Esophagus squamous epithelium (tissue), 5 donors: ENCODE measurements around the gene NOTCH2NLA. TPM values are rescaled to one million over a fixed set of nuclear protein-coding genes. Genes with fewer than 3 reads are reported as not detected.
A peak's percentile ranks its signal among the peaks of the same experiment; 100 is the strongest.
"Not testable (repeated sequence)": the region's sequence is repeated elsewhere in the genome, so short reads cannot be mapped to it uniquely, and the experiment has no call there.

ENCODE experiments used
- DNase-seq: peaks from one replicate; lab custom pipeline; 2025; lab: John Stamatoyannopoulos, UW
- H3K27ac ChIP-seq, 4 donors: fragments of 200-600 bp; sonication (generic); one replicate each; pipeline ENCODE4 v1.5.1; 2016 to 2019; ENCODE audit warnings: mild to moderate bottlenecking in 1 of 4
- H3K27me3 ChIP-seq, 4 donors: fragments of 200-600 bp; sonication (generic); 1 replicate in 3 of 4; 2 replicates in 1 of 4; pipeline versions ENCODE4 v1.5.1 to v1.6.0; 2017 to 2021; ENCODE audit warnings: antibody characterized with exemption in 1 of 4
- H3K36me3 ChIP-seq, 3 donors: fragments of 200-600 bp; sonication (generic); one replicate each; pipeline ENCODE4 v1.5.1; 2016 to 2019
- H3K4me1 ChIP-seq, 3 donors: fragments of 200-600 bp; sonication (generic); one replicate each; pipeline ENCODE4 v1.5.1; 2017 to 2019
- H3K4me3 ChIP-seq, 4 donors: fragments of 200-600 bp; sonication (generic); 1 replicate in 3 of 4; 2 replicates in 1 of 4; pipeline ENCODE4 v1.5.1; 2016 to 2019; ENCODE audit warnings: mild to moderate bottlenecking in 2 of 4, moderate library complexity in 1 of 4
- H3K9me3 ChIP-seq, 3 donors: fragments of 200-600 bp; sonication (generic); one replicate each; pipeline ENCODE4 v1.5.1; 2016 to 2019
- WGBS, 2 donors: methylation state at CpG; one replicate each; pipeline ENCODE4 v1.1.5; 2018; 5-methylcytosine and 5-hydroxymethylcytosine counted together
- intact Hi-C: fragments of 100-400 bp; cut with DNase I; formaldehyde crosslinking; loops from one replicate; pipeline ENCODE4 v1.15.0; 2022
- total RNA-seq, 4 donors: library from RNA; depleted of rRNA; stranded (reverse); fragments of >200 nt; gene quantifications; one replicate each; pipeline ENCODE4 v1.1.0, GENCODE V29; 2016
- donor health status: DM: yes; HTN: yes; CAD: no.

Gene NOTCH2NLA
- total RNA-seq, 4 donors from 2014 or later = 29.3 to 70.6 (median 44.1) TPM

- H3K36me3 ChIP-seq, H3K4me1 ChIP-seq, DNase-seq, intact Hi-C loops, H3K9me3 ChIP-seq, H3K27ac ChIP-seq, H3K27me3 ChIP-seq, H3K4me3 ChIP-seq: not testable (repeated sequence)
- WGBS, 2 donors = no CpG with 5 or more reads among the region's 4 CpGs
These were observed 25.9 kb upstream of the NOTCH2NLA start for GRCh38 chr1:146254569-146255197.

GRCh38 chr1:146253249-146253855, 24.5 kb upstream of the NOTCH2NLA start:
- H3K36me3 ChIP-seq, H3K9me3 ChIP-seq, H3K27ac ChIP-seq, H3K4me1 ChIP-seq, DNase-seq, intact Hi-C loops, H3K4me3 ChIP-seq, H3K27me3 ChIP-seq: not testable (repeated sequence)
- WGBS, 2 donors = no CpG with 5 or more reads among the region's 4 CpGs

- H3K4me1 ChIP-seq, H3K9me3 ChIP-seq, intact Hi-C loops, H3K4me3 ChIP-seq, H3K27ac ChIP-seq, H3K27me3 ChIP-seq, DNase-seq, H3K36me3 ChIP-seq: not testable (repeated sequence)
- no CpG with 5 or more reads among the region's 1 CpG for WGBS, 2 donors
These were observed 22.7 kb upstream of the NOTCH2NLA start for GRCh38 chr1:146251523-146251922.

- not testable (repeated sequence) for H3K9me3 ChIP-seq, H3K4me1 ChIP-seq
- no CpG with 5 or more reads among the region's 4 CpGs for WGBS, 2 donors
These were observed 19.8 kb upstream of the NOTCH2NLA start for GRCh38 chr1:146248643-146249042.

GRCh38 chr1:146236626-146237025, 7.8 kb upstream of the NOTCH2NLA start:
- H3K4me1 ChIP-seq, H3K9me3 ChIP-seq, DNase-seq, H3K4me3 ChIP-seq, H3K36me3 ChIP-seq, H3K27ac ChIP-seq, H3K27me3 ChIP-seq, intact Hi-C loops: not testable (repeated sequence)
- no CpG with 5 or more reads among the region's 2 CpGs for WGBS, 2 donors

More at GRCh38 chr1:146248643-146249042, 19.8 kb upstream of the NOTCH2NLA start:
- H3K27me3 ChIP-seq, DNase-seq, H3K27ac ChIP-seq, H3K4me3 ChIP-seq, intact Hi-C loops, H3K36me3 ChIP-seq: not testable (repeated sequence)

GRCh38 chr1:146236026-146236601, 7.3 kb upstream of the NOTCH2NLA start:
- H3K36me3 ChIP-seq, H3K4me1 ChIP-seq, H3K4me3 ChIP-seq, H3K27me3 ChIP-seq, H3K9me3 ChIP-seq, intact Hi-C loops, DNase-seq, H3K27ac ChIP-seq: not testable (repeated sequence)
- no CpG with 5 or more reads among the region's 5 CpGs for WGBS, 2 donors

GRCh38 chr1:146228144-146228682, 608 bp downstream of the NOTCH2NLA start:
- no CpG with 5 or more reads among the region's 53 CpGs for WGBS, 2 donors
- H3K4me3 ChIP-seq = peak overlapping the region; percentile 47 to 65 (median 58)
- intact Hi-C loops, H3K4me1 ChIP-seq, H3K36me3 ChIP-seq, DNase-seq, H3K27me3 ChIP-seq, H3K9me3 ChIP-seq: not testable (repeated sequence)
- peak overlapping the region; percentile 81 to 90 (median 88) for H3K27ac ChIP-seq

GRCh38 chr1:146174531-146174930, 54.3 kb downstream of the NOTCH2NLA start:
- DNase-seq, intact Hi-C loops, H3K4me1 ChIP-seq, H3K36me3 ChIP-seq, H3K27me3 ChIP-seq, H3K4me3 ChIP-seq, H3K9me3 ChIP-seq: not testable (repeated sequence)
- no CpG with 5 or more reads among the region's 5 CpGs for WGBS, 2 donors
- H3K27ac ChIP-seq = peak overlapping the region in 3 of 4 donors; percentile 55 to 58 (median 58)

- H3K9me3 ChIP-seq, H3K27me3 ChIP-seq, H3K27ac ChIP-seq, H3K36me3 ChIP-seq, H3K4me3 ChIP-seq, intact Hi-C loops, DNase-seq, H3K4me1 ChIP-seq: not testable (repeated sequence)
- WGBS, 2 donors = no CpG with 5 or more reads among the region's 1 CpG
These were observed 61.1 kb downstream of the NOTCH2NLA start for GRCh38 chr1:146167740-146168139.

- WGBS, 2 donors = no CpG with 5 or more reads among the region's 1 CpG
- H3K36me3 ChIP-seq, H3K27me3 ChIP-seq, intact Hi-C loops, H3K4me1 ChIP-seq, DNase-seq, H3K27ac ChIP-seq, H3K4me3 ChIP-seq, H3K9me3 ChIP-seq: not testable (repeated sequence)
These were observed 61.5 kb downstream of the NOTCH2NLA start for GRCh38 chr1:146167273-146167672.

- DNase-seq, H3K4me3 ChIP-seq, H3K27me3 ChIP-seq, H3K27ac ChIP-seq, H3K4me1 ChIP-seq, intact Hi-C loops, H3K9me3 ChIP-seq: not testable (repeated sequence)
- no CpG with 5 or more reads among the region's 7 CpGs for WGBS, 2 donors
- peaks cover 0 to 13% (median 0%) of the 10 kb centered on the region in 3 donors for H3K36me3 ChIP-seq
These were observed 84.4 kb downstream of the NOTCH2NLA start, which contains the start of gene NBPF10 for GRCh38 chr1:146144465-146144864. NBPF10 (minus strand) TSS chr1:146144804; CDS start chr1:146144769, 35 bp downstream.
